IMR-90 (cell line): ENCODE measurements around the gene MBNL3.

Experiments
- BHLHE40 ChIP-seq: fragments of 150-350 bp; IDR thresholded peaks from 2 replicates; pipeline ENCODE4 v1.6.1; 2016; ENCODE audit warnings: mild to moderate bottlenecking, low read depth, low read length
- CEBPB ChIP-seq: IDR thresholded peaks from 2 replicates; pipeline ENCODE4 v1.6.1; 2012; ENCODE audit warnings: low read depth, low read length, improper control_type of control experiment
- CTCF ChIP-seq: conservative IDR thresholded peaks from 2 replicates; pipeline ENCODE4 v1.5.1; 2012; ENCODE audit warnings: mild to moderate bottlenecking, low read depth, low read length, improper control_type of control experiment
- ELK1 ChIP-seq: fragments of 150-350 bp; IDR thresholded peaks from 2 replicates; pipeline ENCODE4 v1.6.1; 2016; ENCODE audit warnings: low read depth, mild to moderate bottlenecking, low read length, moderate library complexity, borderline replicate concordance
- FOS ChIP-seq: fragments of 150-350 bp; IDR thresholded peaks from 2 replicates; pipeline ENCODE4 v1.6.1; 2016; ENCODE audit warnings: low read depth, low read length
- POLR2A ChIP-seq: IDR thresholded peaks from 2 replicates; pipeline ENCODE4 v1.6.1; 2012; ENCODE audit warnings: mild to moderate bottlenecking, low read depth, low read length
- RAD21 ChIP-seq: IDR thresholded peaks from 2 replicates; pipeline ENCODE4 v1.6.1; 2012; ENCODE audit warnings: low read length, improper control_type of control experiment
- RFX5 ChIP-seq: IDR thresholded peaks from 2 replicates; pipeline ENCODE4 v1.8.0; 2012; ENCODE audit warnings: low read depth, mild to moderate bottlenecking, low read length, moderate library complexity
- USF2 ChIP-seq: fragments of 150-350 bp; IDR thresholded peaks from 2 replicates; pipeline ENCODE4 v1.6.1; 2017; ENCODE audit warnings: mild to moderate bottlenecking, antibody characterized with exemption, low read length, low read depth

GRCh38 chrX:132382068-132382467, 106.8 kb downstream of the MBNL3 start:
- TF ChIP-seq CTCF (no peak), RAD21 (no peak), POLR2A (no peak), CEBPB (no peak), FOS (no peak), USF2 (no peak), RFX5 (no peak), BHLHE40 (no peak), ELK1 (no peak)
